Lung (tissue), 12 donors: ENCODE data around the gene DPP3. TPM values are rescaled to one million over a fixed set of nuclear protein-coding genes. Genes with fewer than 3 reads are reported as not detected.

Experiments used
- ATAC-seq: fragments of 200-7000 bp; cut with Tn5 transposase; one replicate; pipeline ENCODE4 v1.9.1; 2020; ENCODE audit warnings: moderate number of reproducible peaks; ENCODE audit not compliant: insufficient read depth, low FRiP score
- DNase-seq, 3 donors: peaks; one replicate each; pipeline ENCODE4 v3.0.0-alpha.2; 2013 to 2017
- H3K27ac ChIP-seq, 2 donors: one replicate each; pipeline ENCODE4 v1.5.1; 2013; ENCODE audit warnings: mild to moderate bottlenecking in 2 of 2, moderate library complexity in 2 of 2, control low read depth in 1 of 2, inconsistent platforms in 1 of 2, low read depth in 1 of 2, low read length in 1 of 2
- H3K27me3 ChIP-seq, 3 donors: one replicate each; pipeline ENCODE4 v1.5.1; 2013; ENCODE audit warnings: low read length in 2 of 3; ENCODE audit not compliant: control insufficient read depth in 3 of 3, insufficient read depth in 3 of 3
- H3K36me3 ChIP-seq, 4 donors: one replicate each; pipeline ENCODE4 v1.5.1; 2013; ENCODE audit warnings: low read length in 4 of 4, mild to moderate bottlenecking in 1 of 4, moderate library complexity in 1 of 4; ENCODE audit not compliant: control insufficient read depth in 4 of 4, insufficient read depth in 4 of 4
- H3K4me1 ChIP-seq, 5 donors: one replicate each; pipeline ENCODE4 v1.5.1; 2013; ENCODE audit warnings: low read length in 5 of 5, mild to moderate bottlenecking in 2 of 5, moderate library complexity in 1 of 5; ENCODE audit not compliant: control insufficient read depth in 5 of 5, insufficient read depth in 5 of 5
- H3K4me3 ChIP-seq: one replicate; pipeline ENCODE4 v1.5.1; 2013; ENCODE audit warnings: mild to moderate bottlenecking, control low read depth, moderate library complexity
- H3K9ac ChIP-seq, 2 donors: one replicate each; pipeline ENCODE4 v1.5.1; 2013; ENCODE audit warnings: low read length in 2 of 2, control low read depth in 1 of 2; ENCODE audit not compliant: insufficient read depth in 1 of 2
- H3K9me3 ChIP-seq, 4 donors: one replicate each; pipeline ENCODE4 v1.5.1; 2013; ENCODE audit warnings: low read length in 3 of 4, mild to moderate bottlenecking in 1 of 4, moderate library complexity in 1 of 4; ENCODE audit not compliant: control insufficient read depth in 4 of 4, insufficient read depth in 3 of 4
- CTCF ChIP-seq: IDR thresholded peaks from 2 replicates; pipeline ENCODE4 v1.5.1; 2012; ENCODE audit warnings: mild to moderate bottlenecking; ENCODE audit errors: control extremely low read depth, extremely low read depth
- WGBS, 2 donors: extraction: QIAGEN DNeasy Blood & Tissue Kit; methylation state at CpG; one replicate each; pipeline ENCODE4 v1.1.7; 2013; 5-methylcytosine and 5-hydroxymethylcytosine counted together
- polyA plus RNA-seq, 2 donors: library from polyadenylated mRNA; stranded (reverse); fragments of 200-250 nt; gene quantifications; one replicate each; pipeline ENCODE4 v1.2.1, GENCODE V29; 2013
- total RNA-seq, 2 donors: library from RNA; depleted of rRNA in 1 of 2; stranded (reverse); fragments of >200 nt in 1 of 2; gene quantifications; one replicate each; pipeline ENCODE4 v1.2.1, GENCODE V29; 2014 to 2021
- donor health status: control.
- donor health status: control.
- donor health status: Bipolar disorder and iron deficiency.
- donor health status: healthy.
- donor health status: DM: yes; HTN: yes; CAD: no.

Gene DPP3
- total and polyA plus RNA-seq, 4 donors: 25.4 to 76.3 (median 44.7) TPM

- Histone ChIP-seq H3K4me1 (no peaks in the 10 kb centered on the region), H3K4me3 (no peak overlapping the region), H3K9ac (no peak overlapping the region), H3K9me3 (no peaks in the 10 kb centered on the region), H3K27me3 (no peaks in the 10 kb centered on the region), H3K27ac (no peak overlapping the region), H3K36me3 (peaks cover 0 to 50% (median 3%) of the 10 kb centered on the region in 4 donors)
- no peak for TF ChIP-seq CTCF
- DNase-seq (no peak), ATAC-seq (no peak)
- 85 to 93% methylated on average over 10 of the region's 10 CpGs for WGBS, 2 donors
Measured at GRCh38 chr11:66488957-66489356, 8.7 kb downstream of the DPP3 start.

DNA sequence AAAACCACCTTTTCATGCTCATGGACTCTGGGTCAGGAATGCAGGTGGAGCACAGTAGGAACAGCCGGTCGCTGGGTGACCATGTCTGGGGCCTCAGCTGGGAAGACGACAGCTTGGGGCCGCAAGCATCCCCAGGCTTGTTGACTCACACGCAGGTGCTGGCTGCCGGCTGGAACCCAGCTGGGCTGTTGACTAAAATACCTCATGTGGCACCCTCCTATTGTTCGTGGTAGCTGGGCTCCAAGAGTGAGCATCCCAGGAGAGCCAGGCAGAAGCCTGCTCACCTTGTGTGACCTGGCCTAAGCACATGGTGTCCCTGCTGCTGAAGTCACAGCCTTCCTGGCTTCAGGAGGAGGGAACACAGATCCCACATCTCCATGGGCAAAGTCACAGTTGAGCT is 9.4 kb downstream of the DPP3 start:
- Histone ChIP-seq H3K27ac (no peak overlapping the region), H3K9me3 (no peaks in the 10 kb centered on the region), H3K36me3 (peaks cover 0 to 51% (median 3%) of the 10 kb centered on the region in 4 donors), H3K9ac (no peak overlapping the region), H3K4me3 (no peak overlapping the region), H3K4me1 (no peaks in the 10 kb centered on the region), H3K27me3 (no peaks in the 10 kb centered on the region)
- TF ChIP-seq CTCF: no peak
- ATAC-seq (no peak), DNase-seq (no peak)
- 93 to 94% methylated on average over 7 of the region's 7 CpGs for WGBS, 2 donors

- no peak for DNase-seq
- Histone ChIP-seq H3K27ac (no peak overlapping the region), H3K36me3 (peaks cover 0 to 57% (median 3%) of the 10 kb centered on the region in 4 donors), H3K4me1 (no peaks in the 10 kb centered on the region), H3K9me3 (no peaks in the 10 kb centered on the region), H3K4me3 (no peak overlapping the region), H3K9ac (no peak overlapping the region), H3K27me3 (no peaks in the 10 kb centered on the region)
- WGBS, 2 donors: 78% methylated on average over 20 of the region's 20 CpGs
- ATAC-seq: no peak
- TF ChIP-seq CTCF: no peak
Measured at GRCh38 chr11:66491315-66491935, 11.2 kb downstream of the DPP3 start.
